ENCODE measurements around the gene KIF4A.

Gene KIF4A

GRCh38 chrX:70446380-70447350 lies 156.8 kb downstream of the KIF4A start:
- no peak overlapping the region for H3K4me3 ChIP-seq (ENCODE audit: control insufficient read depth, low read depth, low read length)
- TF ChIP-seq, protein P1, sequence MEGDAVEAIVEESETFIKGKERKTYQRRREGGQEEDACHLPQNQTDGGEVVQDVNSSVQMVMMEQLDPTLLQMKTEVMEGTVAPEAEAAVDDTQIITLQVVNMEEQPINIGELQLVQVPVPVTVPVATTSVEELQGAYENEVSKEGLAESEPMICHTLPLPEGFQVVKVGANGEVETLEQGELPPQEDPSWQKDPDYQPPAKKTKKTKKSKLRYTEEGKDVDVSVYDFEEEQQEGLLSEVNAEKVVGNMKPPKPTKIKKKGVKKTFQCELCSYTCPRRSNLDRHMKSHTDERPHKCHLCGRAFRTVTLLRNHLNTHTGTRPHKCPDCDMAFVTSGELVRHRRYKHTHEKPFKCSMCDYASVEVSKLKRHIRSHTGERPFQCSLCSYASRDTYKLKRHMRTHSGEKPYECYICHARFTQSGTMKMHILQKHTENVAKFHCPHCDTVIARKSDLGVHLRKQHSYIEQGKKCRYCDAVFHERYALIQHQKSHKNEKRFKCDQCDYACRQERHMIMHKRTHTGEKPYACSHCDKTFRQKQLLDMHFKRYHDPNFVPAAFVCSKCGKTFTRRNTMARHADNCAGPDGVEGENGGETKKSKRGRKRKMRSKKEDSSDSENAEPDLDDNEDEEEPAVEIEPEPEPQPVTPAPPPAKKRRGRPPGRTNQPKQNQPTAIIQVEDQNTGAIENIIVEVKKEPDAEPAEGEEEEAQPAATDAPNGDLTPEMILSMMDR (conservative IDR thresholded peaks at IDR 0.05; ENCODE audit: control insufficient read depth, insufficient read depth, low read depth, low read length), result no peak
- no peak for DNase-seq (ENCODE audit: low read depth)

DNA sequence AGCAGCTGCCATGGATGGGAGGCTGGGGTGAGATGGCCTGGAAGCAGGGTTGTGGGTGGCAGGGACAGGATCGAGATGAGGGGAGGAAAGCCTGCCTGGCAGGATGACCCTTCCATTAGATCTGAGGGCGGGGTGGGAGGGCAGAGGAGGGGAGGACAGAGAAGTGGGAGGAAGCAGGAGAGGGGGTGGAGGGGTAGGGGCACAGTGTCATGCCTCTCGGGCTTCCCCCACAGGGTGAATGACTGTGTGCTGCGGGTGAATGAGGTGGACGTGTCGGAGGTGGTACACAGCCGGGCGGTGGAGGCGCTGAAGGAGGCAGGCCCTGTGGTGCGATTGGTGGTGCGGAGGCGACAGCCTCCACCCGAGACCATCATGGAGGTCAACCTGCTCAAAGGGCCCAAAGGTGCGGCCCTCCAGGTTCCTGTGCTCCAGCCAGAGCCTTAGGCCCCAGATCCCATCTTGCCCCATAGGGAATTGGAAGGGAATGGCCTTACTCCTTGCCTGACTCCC lies 159.6 kb downstream of the KIF4A start:
- no peak overlapping the region for H3K4me3 ChIP-seq (ENCODE audit: control insufficient read depth, low read depth, low read length)
- no peak for DNase-seq (ENCODE audit: low read depth)
- TF ChIP-seq, protein P1 (conservative IDR thresholded peaks at IDR 0.05; ENCODE audit: control insufficient read depth, insufficient read depth, low read depth, low read length), result no peak

GRCh38 chrX:70452143-70452733 lies 162.3 kb downstream of the KIF4A start:
- H3K4me3 ChIP-seq (ENCODE audit: control insufficient read depth, low read depth, low read length), result peak overlapping the region; percentile 49
- DNase-seq (ENCODE audit: low read depth), result peak; percentile 26
- TF ChIP-seq, protein P1 (conservative IDR thresholded peaks at IDR 0.05; ENCODE audit: control insufficient read depth, insufficient read depth, low read depth, low read length), result peak; percentile 58

DNA sequence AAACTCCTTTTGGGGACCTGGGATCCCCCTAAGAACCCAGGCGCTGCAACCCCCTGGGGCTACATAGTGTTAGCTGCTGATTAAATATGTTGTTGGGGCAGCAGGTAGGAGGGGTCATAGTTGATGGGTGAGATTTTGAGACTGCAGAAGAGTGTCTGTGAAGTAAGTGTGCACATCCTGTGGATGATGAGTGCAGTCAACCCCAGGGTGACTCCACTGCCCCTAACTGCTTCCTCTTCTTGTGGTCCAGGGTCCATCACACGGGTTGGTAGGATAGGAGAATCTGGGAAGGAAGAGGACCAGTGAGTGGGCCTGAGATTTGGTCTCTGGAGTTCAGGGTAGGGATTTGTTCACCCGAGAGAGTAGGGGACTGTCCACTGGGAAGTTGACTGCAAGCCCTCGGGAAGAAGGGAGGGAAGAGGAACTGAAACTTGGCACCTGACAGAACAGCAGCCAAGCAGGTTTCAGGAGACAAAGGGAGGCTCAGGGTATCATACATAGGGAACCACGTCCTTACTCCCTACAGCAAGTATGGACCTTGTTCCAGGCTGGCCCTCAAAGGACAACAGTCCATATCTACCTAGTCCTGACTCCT lies 163.2 kb downstream of the KIF4A start:
- no peak for DNase-seq (ENCODE audit: low read depth)
- H3K4me3 ChIP-seq (ENCODE audit: control insufficient read depth, low read depth, low read length), result no peak overlapping the region
- TF ChIP-seq, protein P1 (conservative IDR thresholded peaks at IDR 0.05; ENCODE audit: control insufficient read depth, insufficient read depth, low read depth, low read length), result no peak

DNA sequence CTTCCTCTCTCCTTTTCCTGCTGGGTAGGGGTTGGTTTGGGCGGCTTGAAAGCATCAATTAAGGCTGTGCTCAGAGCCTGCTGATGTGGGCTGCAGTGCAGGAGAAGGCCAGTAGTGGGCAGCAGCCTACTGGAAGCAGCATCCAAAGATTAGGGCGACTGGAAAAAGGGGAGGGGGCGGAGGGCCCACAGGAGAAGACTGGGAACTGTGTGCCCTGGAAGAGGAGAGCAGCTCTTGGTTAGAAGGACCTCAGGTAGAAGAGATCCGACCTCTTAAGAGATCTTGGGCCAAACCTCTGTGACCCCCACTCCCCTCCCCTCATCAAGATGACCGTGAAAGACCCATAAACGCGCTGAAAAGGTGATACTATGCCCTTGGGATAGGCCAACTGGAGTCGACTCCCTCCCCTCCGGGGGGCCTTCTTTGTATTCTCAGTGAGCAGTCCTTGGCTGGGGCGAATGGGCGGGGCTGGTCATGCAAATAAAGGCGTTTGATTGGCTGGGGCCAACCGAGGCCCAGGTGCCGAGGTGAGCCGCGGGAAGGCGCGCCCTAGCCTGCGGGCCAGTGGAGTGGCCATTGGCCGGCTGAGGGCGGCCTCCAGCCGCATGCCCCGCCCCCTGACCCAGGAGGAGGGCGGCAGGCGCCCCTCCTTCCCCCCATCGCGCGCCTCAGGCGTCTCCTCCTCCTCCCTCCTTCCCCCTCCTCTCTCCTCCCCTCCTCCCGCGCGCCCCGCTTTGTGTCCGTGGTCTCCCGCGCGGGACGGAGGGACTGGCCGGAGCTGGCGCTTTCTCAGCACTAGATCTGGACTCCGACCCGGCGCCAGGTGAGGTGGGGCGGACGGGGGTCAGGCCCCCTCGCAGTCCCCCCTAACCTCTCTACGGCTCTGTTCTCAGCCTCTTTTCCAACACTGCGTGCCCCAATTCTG lies 164.8 kb downstream of the KIF4A start:
- H3K4me3 ChIP-seq (ENCODE audit: control insufficient read depth, low read depth, low read length), result peak overlapping the region; percentile 53
- TF ChIP-seq, protein P1 (conservative IDR thresholded peaks at IDR 0.05; ENCODE audit: control insufficient read depth, insufficient read depth, low read depth, low read length), result peak; percentile 91
- DNase-seq (ENCODE audit: low read depth), result peak; percentile 51

Data from fibroblast of mammary gland (primary cell).